HepG2 (cell line): ENCODE measurements around the gene INSR. TPM values are rescaled to one million over a fixed set of nuclear protein-coding genes. Genes with fewer than 3 reads are reported as not detected.

Experiments used
- ATAD3A ChIP-seq: sonication (generic); formaldehyde crosslinking; IDR thresholded peaks from 2 replicates; pipeline ENCODE4 v1.4.0; 2020; ENCODE audit warnings: missing genetic modification reagents
- EED ChIP-seq: sonication (generic); formaldehyde crosslinking; IDR thresholded peaks from 2 replicates; pipeline ENCODE4 v1.5.0; 2020; ENCODE audit warnings: mild to moderate bottlenecking, missing genetic modification reagents
- HNRNPH1 ChIP-seq: fragments of 200-400 bp; formaldehyde crosslinking; optimal IDR thresholded peaks from 2 replicates; pipeline ENCODE3; 2017; ENCODE audit warnings: mild to moderate bottlenecking, low read depth, low read length
- IRF2 ChIP-seq: IDR thresholded peaks from 2 replicates; pipeline ENCODE4 v1.6.1; 2018; ENCODE audit warnings: missing genetic modification reagents, missing compliant biosample characterization
- MAFG ChIP-seq: sonication (generic); formaldehyde crosslinking; IDR thresholded peaks from 2 replicates; pipeline ENCODE4 v1.5.1; 2020; ENCODE audit warnings: mild to moderate bottlenecking, missing genetic modification reagents
- SRSF1 ChIP-seq: fragments of 200-400 bp; formaldehyde crosslinking; optimal IDR thresholded peaks from 2 replicates; pipeline ENCODE3; 2017; ENCODE audit warnings: mild to moderate bottlenecking, low read depth, low read length, moderate library complexity
- ZNF556 ChIP-seq: sonication (generic); formaldehyde crosslinking; IDR thresholded peaks from 2 replicates; pipeline ENCODE4 v1.4.0; 2020; ENCODE audit warnings: mild to moderate bottlenecking, missing genetic modification reagents, borderline replicate concordance
- ZNF558 ChIP-seq: sonication (generic); formaldehyde crosslinking; IDR thresholded peaks from 2 replicates; pipeline ENCODE4 v1.9.0; 2022; ENCODE audit warnings: mild to moderate bottlenecking, missing genetic modification reagents, borderline replicate concordance
- ZNF563 ChIP-seq: sonication (generic); formaldehyde crosslinking; IDR thresholded peaks from 2 replicates; pipeline ENCODE4 v1.8.0; 2022; ENCODE audit warnings: mild to moderate bottlenecking, moderate library complexity, missing genetic modification reagents
- ZNF781 ChIP-seq: sonication (generic); formaldehyde crosslinking; IDR thresholded peaks from 2 replicates; pipeline ENCODE4 v1.5.1; 2020; ENCODE audit warnings: borderline replicate concordance, mild to moderate bottlenecking, missing genetic modification reagents; ENCODE audit errors: not compliant biosample characterization
- polyA plus RNA-seq, 8 experiments: library from polyadenylated mRNA; depleted of rRNA in 3 of 8; stranded (reverse) in 7 of 8; unstranded in 1 of 8; fragments of >200 nt; fragmentation: Illumina TruSeq in 4 of 8; extraction: Trizol in 4 of 8; gene quantifications; 2 replicates each; pipeline versions ENCODE4 v1.2.1 to v1.2.3, GENCODE V29; 2011 to 2016; ENCODE audit warnings: low read depth in 4 of 8, missing spikeins in 1 of 8, mixed read lengths in 1 of 8; ENCODE audit not compliant: insufficient read depth in 1 of 8
- total RNA-seq, 5 experiments: library from RNA; depleted of rRNA; stranded (reverse); fragments of >200 nt; fragmentation: Illumina TruSeq; extraction: Trizol; gene quantifications; 2 replicates each; pipeline ENCODE4 v1.2.3, GENCODE V29; 2016; ENCODE audit warnings: low read depth in 1 of 5
- TF ChIP-seq, protein P1 (sequence below): sonication (generic); formaldehyde crosslinking; IDR thresholded peaks from 2 replicates; pipeline ENCODE4 v1.4.0; 2020; ENCODE audit warnings: mild to moderate bottlenecking, missing genetic modification reagents
- TF ChIP-seq, protein P2 (sequence below): sonication (generic); formaldehyde crosslinking; IDR thresholded peaks from 2 replicates; pipeline ENCODE4 v1.4.0; 2020; ENCODE audit warnings: missing genetic modification reagents, low read depth, mild to moderate bottlenecking, borderline replicate concordance
- TF ChIP-seq, protein P3 (sequence below): sonication (generic); formaldehyde crosslinking; conservative IDR thresholded peaks from 2 replicates; pipeline ENCODE4 v1.4.0; 2020; ENCODE audit warnings: missing genetic modification reagents
- TF ChIP-seq, protein P4 (sequence below): sonication (generic); formaldehyde crosslinking; IDR thresholded peaks from 2 replicates; pipeline ENCODE4 v1.8.0; 2022; ENCODE audit warnings: missing genetic modification reagents, mild to moderate bottlenecking, inconsistent platforms, borderline replicate concordance
- TF ChIP-seq, protein P5 (sequence below): IDR thresholded peaks from 2 replicates; pipeline ENCODE4 v1.4.0; 2020; ENCODE audit warnings: mild to moderate bottlenecking, missing genetic modification reagents

Gene INSR
- total and polyA plus RNA-seq, 2 of the 13 experiments (the other 11 are each of a cell fraction or from before 2014, with no cell fraction given), result 24.2 to 29.8 TPM

DNA sequence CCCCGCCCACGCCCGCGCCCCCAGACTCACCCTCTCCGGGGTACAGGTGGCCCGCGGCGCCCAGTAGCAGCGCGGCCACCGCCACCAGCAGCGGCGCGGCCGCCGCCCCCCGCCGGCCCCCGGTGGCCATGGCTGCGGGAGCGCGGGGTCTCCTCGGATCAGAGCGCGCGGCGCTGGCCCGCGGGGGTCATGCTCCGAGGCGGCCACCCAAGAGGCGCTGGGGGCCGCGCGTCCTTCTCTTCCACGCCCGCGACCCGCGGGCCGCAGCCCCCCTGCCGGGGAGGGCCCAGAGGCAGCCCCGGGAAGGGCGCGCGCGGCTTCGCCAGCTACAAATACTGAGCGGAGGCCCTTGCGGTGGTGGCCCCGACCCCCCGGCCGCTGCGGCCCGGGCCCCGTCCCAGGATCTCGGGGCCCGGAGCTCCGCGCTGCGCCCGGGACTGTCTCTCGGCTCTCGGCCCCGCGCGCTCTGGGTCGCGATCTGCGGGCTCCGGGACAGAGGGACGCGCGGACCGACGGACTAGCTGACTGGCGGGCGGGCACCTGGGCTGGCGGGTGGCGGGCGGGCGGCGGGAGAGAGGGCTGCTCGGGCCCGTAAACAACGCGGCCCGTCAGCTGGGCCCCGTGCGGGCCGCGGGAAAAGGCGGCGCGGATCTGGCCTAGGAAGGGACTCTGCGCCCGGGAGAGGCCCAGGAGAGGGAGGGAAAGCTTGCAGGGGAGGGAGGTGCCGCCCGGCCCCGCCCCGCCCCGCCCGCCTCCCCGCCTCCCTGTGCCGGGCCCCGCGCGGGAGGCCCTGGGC lies at the start of gene INSR (continued):
- TF ChIP-seq, protein P1, sequence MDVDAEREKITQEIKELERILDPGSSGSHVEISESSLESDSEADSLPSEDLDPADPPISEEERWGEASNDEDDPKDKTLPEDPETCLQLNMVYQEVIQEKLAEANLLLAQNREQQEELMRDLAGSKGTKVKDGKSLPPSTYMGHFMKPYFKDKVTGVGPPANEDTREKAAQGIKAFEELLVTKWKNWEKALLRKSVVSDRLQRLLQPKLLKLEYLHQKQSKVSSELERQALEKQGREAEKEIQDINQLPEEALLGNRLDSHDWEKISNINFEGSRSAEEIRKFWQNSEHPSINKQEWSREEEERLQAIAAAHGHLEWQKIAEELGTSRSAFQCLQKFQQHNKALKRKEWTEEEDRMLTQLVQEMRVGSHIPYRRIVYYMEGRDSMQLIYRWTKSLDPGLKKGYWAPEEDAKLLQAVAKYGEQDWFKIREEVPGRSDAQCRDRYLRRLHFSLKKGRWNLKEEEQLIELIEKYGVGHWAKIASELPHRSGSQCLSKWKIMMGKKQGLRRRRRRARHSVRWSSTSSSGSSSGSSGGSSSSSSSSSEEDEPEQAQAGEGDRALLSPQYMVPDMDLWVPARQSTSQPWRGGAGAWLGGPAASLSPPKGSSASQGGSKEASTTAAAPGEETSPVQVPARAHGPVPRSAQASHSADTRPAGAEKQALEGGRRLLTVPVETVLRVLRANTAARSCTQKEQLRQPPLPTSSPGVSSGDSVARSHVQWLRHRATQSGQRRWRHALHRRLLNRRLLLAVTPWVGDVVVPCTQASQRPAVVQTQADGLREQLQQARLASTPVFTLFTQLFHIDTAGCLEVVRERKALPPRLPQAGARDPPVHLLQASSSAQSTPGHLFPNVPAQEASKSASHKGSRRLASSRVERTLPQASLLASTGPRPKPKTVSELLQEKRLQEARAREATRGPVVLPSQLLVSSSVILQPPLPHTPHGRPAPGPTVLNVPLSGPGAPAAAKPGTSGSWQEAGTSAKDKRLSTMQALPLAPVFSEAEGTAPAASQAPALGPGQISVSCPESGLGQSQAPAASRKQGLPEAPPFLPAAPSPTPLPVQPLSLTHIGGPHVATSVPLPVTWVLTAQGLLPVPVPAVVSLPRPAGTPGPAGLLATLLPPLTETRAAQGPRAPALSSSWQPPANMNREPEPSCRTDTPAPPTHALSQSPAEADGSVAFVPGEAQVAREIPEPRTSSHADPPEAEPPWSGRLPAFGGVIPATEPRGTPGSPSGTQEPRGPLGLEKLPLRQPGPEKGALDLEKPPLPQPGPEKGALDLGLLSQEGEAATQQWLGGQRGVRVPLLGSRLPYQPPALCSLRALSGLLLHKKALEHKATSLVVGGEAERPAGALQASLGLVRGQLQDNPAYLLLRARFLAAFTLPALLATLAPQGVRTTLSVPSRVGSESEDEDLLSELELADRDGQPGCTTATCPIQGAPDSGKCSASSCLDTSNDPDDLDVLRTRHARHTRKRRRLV (CRISPR knock-in tag), result no peak
- TF ChIP-seq MAFG (CRISPR knock-in tag) (no peak), ZNF556 (CRISPR knock-in tag) (no peak), ZNF558 (peak; percentile 19; the same call in 1 of the 2 replicates), ZNF781 (CRISPR knock-in tag) (no peak), ATAD3A (CRISPR knock-in tag) (no peak), SRSF1 (no peak), EED (CRISPR knock-in tag) (no peak), ZNF563 (CRISPR knock-in tag) (no peak; the same call in 1 of the 2 replicates), IRF2 (no peak; the same call in 1 of the 2 replicates), HNRNPH1 (no peak)
- TF ChIP-seq, protein P2, sequence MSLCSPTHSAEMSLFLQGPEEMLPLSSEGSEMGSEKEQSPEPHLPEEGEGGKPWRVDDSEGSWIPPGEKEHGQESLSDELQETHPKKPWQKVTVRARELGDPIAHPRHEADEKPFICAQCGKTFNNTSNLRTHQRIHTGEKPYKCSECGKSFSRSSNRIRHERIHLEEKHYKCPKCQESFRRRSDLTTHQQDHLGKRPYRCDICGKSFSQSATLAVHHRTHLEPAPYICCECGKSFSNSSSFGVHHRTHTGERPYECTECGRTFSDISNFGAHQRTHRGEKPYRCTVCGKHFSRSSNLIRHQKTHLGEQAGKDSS, result peak; percentile 69; the same call in 1 of the 2 replicates
- TF ChIP-seq, protein P3, sequence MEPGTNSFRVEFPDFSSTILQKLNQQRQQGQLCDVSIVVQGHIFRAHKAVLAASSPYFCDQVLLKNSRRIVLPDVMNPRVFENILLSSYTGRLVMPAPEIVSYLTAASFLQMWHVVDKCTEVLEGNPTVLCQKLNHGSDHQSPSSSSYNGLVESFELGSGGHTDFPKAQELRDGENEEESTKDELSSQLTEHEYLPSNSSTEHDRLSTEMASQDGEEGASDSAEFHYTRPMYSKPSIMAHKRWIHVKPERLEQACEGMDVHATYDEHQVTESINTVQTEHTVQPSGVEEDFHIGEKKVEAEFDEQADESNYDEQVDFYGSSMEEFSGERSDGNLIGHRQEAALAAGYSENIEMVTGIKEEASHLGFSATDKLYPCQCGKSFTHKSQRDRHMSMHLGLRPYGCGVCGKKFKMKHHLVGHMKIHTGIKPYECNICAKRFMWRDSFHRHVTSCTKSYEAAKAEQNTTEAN (CRISPR knock-in tag), result peak; percentile 97
- TF ChIP-seq, protein P4, sequence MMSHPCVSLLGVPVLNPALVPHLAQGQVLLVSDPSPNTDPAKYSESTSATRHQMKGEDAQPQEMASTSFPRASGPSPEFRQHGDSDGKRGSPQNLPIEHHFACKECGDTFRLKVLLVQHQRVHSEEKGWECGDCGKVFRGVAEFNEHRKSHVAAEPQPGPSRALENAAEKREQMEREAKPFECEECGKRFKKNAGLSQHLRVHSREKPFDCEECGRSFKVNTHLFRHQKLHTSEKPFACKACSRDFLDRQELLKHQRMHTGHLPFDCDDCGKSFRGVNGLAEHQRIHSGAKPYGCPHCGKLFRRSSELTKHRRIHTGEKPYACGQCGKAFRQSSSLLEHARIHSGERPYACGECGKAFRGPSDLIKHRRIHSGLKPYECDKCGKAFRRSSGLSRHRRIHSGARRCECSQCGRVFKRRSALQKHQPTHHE (CRISPR knock-in tag), result no peak; the same call in 1 of the 2 replicates
- TF ChIP-seq, protein P5, sequence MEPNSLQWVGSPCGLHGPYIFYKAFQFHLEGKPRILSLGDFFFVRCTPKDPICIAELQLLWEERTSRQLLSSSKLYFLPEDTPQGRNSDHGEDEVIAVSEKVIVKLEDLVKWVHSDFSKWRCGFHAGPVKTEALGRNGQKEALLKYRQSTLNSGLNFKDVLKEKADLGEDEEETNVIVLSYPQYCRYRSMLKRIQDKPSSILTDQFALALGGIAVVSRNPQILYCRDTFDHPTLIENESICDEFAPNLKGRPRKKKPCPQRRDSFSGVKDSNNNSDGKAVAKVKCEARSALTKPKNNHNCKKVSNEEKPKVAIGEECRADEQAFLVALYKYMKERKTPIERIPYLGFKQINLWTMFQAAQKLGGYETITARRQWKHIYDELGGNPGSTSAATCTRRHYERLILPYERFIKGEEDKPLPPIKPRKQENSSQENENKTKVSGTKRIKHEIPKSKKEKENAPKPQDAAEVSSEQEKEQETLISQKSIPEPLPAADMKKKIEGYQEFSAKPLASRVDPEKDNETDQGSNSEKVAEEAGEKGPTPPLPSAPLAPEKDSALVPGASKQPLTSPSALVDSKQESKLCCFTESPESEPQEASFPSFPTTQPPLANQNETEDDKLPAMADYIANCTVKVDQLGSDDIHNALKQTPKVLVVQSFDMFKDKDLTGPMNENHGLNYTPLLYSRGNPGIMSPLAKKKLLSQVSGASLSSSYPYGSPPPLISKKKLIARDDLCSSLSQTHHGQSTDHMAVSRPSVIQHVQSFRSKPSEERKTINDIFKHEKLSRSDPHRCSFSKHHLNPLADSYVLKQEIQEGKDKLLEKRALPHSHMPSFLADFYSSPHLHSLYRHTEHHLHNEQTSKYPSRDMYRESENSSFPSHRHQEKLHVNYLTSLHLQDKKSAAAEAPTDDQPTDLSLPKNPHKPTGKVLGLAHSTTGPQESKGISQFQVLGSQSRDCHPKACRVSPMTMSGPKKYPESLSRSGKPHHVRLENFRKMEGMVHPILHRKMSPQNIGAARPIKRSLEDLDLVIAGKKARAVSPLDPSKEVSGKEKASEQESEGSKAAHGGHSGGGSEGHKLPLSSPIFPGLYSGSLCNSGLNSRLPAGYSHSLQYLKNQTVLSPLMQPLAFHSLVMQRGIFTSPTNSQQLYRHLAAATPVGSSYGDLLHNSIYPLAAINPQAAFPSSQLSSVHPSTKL (CRISPR knock-in tag), result peak; percentile 72; the same call in 1 of the 2 replicates
